Measurements from ENCODE around the gene COA6.

- TF ChIP-seq CTCF (IDR thresholded peaks at IDR 0.05) (no peak), POLR2A (IDR thresholded peaks at IDR 0.05) (no peak)
These were observed 1.1 kb upstream of the COA6 start for GRCh38 chr1:234372011-234372757.

Data from adrenal gland (tissue), 5 donors.